ENCODE data around the gene GALNTL6.

GRCh38 chr4:172785613-172786012, 972.4 kb downstream of the GALNTL6 start:
- TF ChIP-seq POLR2A (IDR thresholded peaks at IDR 0.05; ENCODE audit: low read length) = no peak
- TF ChIP-seq GATA1 (IDR thresholded peaks at IDR 0.05; ENCODE audit: low read depth, low read length) = no peak
